Body of pancreas (tissue), 4 donors: Measurements from ENCODE around the gene GNB3.

Experiments
- POLR2A ChIP-seq, 3 donors: fragments of 450-650 bp; IDR thresholded peaks; one replicate each; pipeline ENCODE4 v1.6.1; 2016; ENCODE audit warnings: antibody characterized with exemption in 3 of 3, mild to moderate bottlenecking in 2 of 3
- TF ChIP-seq, protein P1 (sequence below), 7 experiments: fragments of 450-650 bp in 4 of 7; fragments of 200-600 bp in 3 of 7; sonication (generic) in 3 of 7; IDR thresholded peaks; one replicate each; pipeline ENCODE4 v1.5.1; 2016 to 2019; ENCODE audit warnings: antibody characterized with exemption in 7 of 7

DNA sequence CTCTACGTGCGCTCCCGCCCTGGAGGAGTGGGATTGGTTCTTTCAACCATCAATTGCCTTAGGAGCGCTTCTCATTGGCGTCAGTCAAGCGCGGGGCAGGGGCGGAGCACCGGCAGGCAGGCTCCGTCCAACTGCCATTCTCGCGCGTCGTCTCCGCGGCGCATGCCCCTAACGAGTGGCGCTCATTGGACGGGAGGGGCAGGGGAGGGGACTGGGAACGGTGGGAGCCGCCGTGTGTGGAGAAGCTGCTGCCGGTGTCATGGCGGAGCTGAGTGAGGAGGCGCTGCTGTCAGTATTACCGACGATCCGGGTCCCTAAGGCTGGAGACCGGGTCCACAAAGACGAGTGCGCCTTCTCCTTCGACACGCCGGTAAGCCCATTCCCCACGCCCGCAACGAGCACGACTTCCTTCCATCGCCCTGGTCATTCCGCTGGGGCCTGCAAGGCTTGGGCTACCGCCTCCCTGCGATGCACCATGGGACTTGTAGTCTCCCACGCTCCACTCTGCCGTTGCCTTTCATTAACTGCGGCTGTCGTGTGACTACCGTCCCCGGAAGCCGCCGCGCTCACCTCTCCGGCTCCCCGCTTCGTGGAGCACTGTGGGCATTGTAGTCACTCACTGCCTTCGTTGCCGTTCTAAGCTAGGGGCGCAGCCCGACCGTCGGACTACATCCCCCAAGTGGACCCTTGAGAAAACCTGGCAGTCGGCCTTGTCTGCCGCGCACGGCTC, 11.4 kb downstream of the GNB3 start, which contains the start of gene USP5:
- TF ChIP-seq, protein P1, sequence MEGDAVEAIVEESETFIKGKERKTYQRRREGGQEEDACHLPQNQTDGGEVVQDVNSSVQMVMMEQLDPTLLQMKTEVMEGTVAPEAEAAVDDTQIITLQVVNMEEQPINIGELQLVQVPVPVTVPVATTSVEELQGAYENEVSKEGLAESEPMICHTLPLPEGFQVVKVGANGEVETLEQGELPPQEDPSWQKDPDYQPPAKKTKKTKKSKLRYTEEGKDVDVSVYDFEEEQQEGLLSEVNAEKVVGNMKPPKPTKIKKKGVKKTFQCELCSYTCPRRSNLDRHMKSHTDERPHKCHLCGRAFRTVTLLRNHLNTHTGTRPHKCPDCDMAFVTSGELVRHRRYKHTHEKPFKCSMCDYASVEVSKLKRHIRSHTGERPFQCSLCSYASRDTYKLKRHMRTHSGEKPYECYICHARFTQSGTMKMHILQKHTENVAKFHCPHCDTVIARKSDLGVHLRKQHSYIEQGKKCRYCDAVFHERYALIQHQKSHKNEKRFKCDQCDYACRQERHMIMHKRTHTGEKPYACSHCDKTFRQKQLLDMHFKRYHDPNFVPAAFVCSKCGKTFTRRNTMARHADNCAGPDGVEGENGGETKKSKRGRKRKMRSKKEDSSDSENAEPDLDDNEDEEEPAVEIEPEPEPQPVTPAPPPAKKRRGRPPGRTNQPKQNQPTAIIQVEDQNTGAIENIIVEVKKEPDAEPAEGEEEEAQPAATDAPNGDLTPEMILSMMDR (IDR thresholded peaks at IDR 0.05) = peak in 3 of 7 experiments; percentile 19 to 41 (median 33)
- TF ChIP-seq POLR2A (IDR thresholded peaks at IDR 0.05) = no peak
